ENCODE measurements around the gene PI4K2B. TPM values are rescaled to one million over a fixed set of nuclear protein-coding genes. Genes with fewer than 3 reads are reported as not detected.
"Not testable (repeated sequence)": the region's sequence is repeated elsewhere in the genome, so short reads cannot be mapped to it uniquely, and the experiment has no call there.

The PI4K2B gene
- total RNA-seq, 2 donors from 2014 or later, result 18.7 to 23.9 TPM

DNA sequence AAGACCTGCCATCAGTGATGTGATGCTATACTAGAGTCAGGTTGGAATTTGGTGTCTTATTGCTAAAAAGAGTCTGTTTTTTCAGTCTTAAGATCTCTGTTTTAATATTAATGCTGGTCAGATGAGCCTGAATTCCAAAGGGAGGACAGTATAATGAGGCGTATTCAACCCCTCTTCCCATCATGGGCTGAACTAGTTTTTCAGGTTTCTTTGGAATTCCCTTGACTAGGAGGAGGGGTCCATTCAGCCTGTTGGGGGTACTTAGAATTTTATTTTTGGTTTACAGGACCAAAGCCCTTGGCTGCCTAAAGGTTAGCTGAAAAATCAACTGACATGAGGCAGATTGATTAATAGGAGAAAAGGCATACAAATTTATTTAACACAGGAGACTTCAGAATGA is 24.1 kb upstream of the PI4K2B start:
- DNase-seq (ENCODE audit: low spot score), result no peak
- Histone ChIP-seq H3K4me1 (replicated peaks) (no peaks in the 10 kb centered on the region), H3K36me3 (no peaks in the 10 kb centered on the region), H3K9me3 (no peaks in the 10 kb centered on the region), H3K4me3 (no peak overlapping the region), H3K27ac (no peak overlapping the region), H3K27me3 (replicated peaks; ENCODE audit: insufficient read depth) (no peaks in the 10 kb centered on the region)
- TF ChIP-seq POLR2AphosphoS5 (IDR thresholded peaks at IDR 0.05), result no peak
- TF ChIP-seq CTCF (IDR thresholded peaks at IDR 0.05), result no peak
- no peak for TF ChIP-seq POLR2A (IDR thresholded peaks at IDR 0.05)
- WGBS, result 64% methylated on average over 1 of the region's 1 CpG
- intact Hi-C loops (cut with DNase I), result no loop called here

DNA sequence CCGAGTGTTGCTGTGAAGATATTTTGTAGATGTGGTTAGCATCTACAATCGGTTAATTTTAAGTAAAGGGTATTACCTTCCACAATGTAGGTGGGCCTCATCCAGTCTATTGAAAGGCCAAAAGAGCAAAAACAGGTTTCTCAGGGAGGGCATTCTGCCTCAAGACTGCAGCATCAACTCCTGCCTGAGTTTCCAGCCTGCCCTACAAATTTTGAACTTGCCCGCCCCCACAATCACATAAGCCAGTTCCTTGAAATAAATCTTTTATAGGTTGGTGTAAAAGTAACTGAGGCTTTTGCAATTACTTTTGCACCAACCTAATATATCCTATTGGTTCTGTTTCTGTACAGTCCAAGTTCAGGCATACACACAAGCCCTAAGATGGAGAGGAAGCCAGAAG is 22.1 kb upstream of the PI4K2B start:
- no peak for DNase-seq (ENCODE audit: low spot score)
- WGBS, result 100% methylated on average over 3 of the region's 3 CpGs
- H3K27me3 ChIP-seq (replicated peaks; ENCODE audit: insufficient read depth), result no peaks in the 10 kb centered on the region
- no peak overlapping the region for H3K27ac ChIP-seq
- no peaks in the 10 kb centered on the region for H3K4me1 ChIP-seq (replicated peaks)
- H3K9me3 ChIP-seq, result no peaks in the 10 kb centered on the region
- intact Hi-C loops (cut with DNase I), result no loop called here
- H3K36me3 ChIP-seq, result no peaks in the 10 kb centered on the region
- H3K4me3 ChIP-seq, result no peak overlapping the region
- no peak for TF ChIP-seq POLR2AphosphoS5 (IDR thresholded peaks at IDR 0.05)
- no peak for TF ChIP-seq CTCF (IDR thresholded peaks at IDR 0.05)
- no peak for TF ChIP-seq POLR2A (IDR thresholded peaks at IDR 0.05)

DNA sequence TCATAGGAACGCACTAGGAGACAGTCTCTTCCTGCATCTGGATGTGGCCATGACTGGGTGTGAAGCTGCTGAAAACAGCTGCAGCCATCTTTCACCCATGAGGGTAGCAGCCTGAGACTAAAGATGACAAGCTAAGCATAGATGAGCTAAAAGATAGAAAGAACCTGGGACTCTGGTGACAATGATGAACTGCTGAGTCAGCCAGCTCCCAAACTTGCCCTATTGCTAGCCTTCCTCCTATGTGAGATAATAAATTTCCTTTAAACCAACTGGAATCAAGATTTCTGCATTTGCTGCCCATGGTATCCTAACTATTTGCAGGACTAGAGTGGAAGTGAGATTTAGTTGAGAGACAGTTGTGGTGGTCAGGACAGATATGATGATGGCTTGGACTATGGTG is 21.0 kb upstream of the PI4K2B start:
- H3K4me3 ChIP-seq, result no peak overlapping the region
- TF ChIP-seq POLR2A (IDR thresholded peaks at IDR 0.05), result no peak
- no peak for TF ChIP-seq CTCF (IDR thresholded peaks at IDR 0.05)
- no peak for TF ChIP-seq POLR2AphosphoS5 (IDR thresholded peaks at IDR 0.05)
- no peak overlapping the region for H3K27ac ChIP-seq
- no peaks in the 10 kb centered on the region for H3K9me3 ChIP-seq
- WGBS, result 100% methylated on average over 1 of the region's 1 CpG
- H3K27me3 ChIP-seq (replicated peaks; ENCODE audit: insufficient read depth), result no peaks in the 10 kb centered on the region
- intact Hi-C loops (cut with DNase I), result no loop called here
- DNase-seq (ENCODE audit: low spot score), result no peak
- H3K36me3 ChIP-seq, result no peaks in the 10 kb centered on the region
- no peaks in the 10 kb centered on the region for H3K4me1 ChIP-seq (replicated peaks)

- no peak for DNase-seq (ENCODE audit: low spot score)
- Histone ChIP-seq H3K4me3 (no peak overlapping the region), H3K27ac (no peak overlapping the region), H3K36me3 (no peaks in the 10 kb centered on the region), H3K4me1 (replicated peaks) (no peaks in the 10 kb centered on the region), H3K9me3 (no peaks in the 10 kb centered on the region), H3K27me3 (replicated peaks; ENCODE audit: insufficient read depth) (no peaks in the 10 kb centered on the region)
- intact Hi-C loops (cut with DNase I), result no loop called here
- WGBS, result 76% methylated on average over 3 of the region's 3 CpGs
- no peak for TF ChIP-seq POLR2A (IDR thresholded peaks at IDR 0.05)
- no peak for TF ChIP-seq POLR2AphosphoS5 (IDR thresholded peaks at IDR 0.05)
- no peak for TF ChIP-seq CTCF (IDR thresholded peaks at IDR 0.05)
These were observed 20.4 kb upstream of the PI4K2B start for GRCh38 chr4:25213347-25213979.

DNA sequence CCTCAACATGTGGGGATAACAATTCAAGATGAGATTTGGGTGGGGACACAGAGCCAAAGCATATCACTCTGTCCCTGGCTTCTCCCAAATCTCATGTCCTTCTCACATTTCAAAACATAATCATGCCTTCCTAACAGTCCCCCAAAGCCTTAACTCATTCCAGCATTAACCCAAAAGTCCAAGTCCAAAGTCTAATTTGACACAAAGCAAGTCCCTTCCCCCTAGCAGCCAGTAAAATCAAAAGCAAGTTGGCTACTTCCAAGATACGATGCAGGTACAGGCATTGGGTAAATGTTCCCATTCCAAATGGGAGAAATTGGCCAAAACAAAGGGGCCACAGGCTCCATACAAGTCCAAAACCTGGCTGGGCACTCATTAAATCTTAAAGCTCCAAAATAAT is 19.1 kb upstream of the PI4K2B start:
- 91% methylated on average over 1 of the region's 1 CpG for WGBS

More for the DNA sequence above, 19.1 kb upstream of the PI4K2B start:
- DNase-seq (ENCODE audit: low spot score); H3K27ac ChIP-seq; H3K4me3 ChIP-seq; H3K4me1 ChIP-seq (replicated peaks); H3K9me3 ChIP-seq; H3K36me3 ChIP-seq; intact Hi-C loops (cut with DNase I); H3K27me3 ChIP-seq (replicated peaks; ENCODE audit: insufficient read depth): not testable (repeated sequence)
